ENCODE measurements around the gene TAPT1. TPM values are rescaled to one million over a fixed set of nuclear protein-coding genes. Genes with fewer than 3 reads are reported as not detected.
A peak's percentile ranks its signal among the peaks of the same experiment; 100 is the strongest.

The TAPT1 gene
- total RNA-seq, 1 donor from 2014 or later: 34.2 TPM

DNA sequence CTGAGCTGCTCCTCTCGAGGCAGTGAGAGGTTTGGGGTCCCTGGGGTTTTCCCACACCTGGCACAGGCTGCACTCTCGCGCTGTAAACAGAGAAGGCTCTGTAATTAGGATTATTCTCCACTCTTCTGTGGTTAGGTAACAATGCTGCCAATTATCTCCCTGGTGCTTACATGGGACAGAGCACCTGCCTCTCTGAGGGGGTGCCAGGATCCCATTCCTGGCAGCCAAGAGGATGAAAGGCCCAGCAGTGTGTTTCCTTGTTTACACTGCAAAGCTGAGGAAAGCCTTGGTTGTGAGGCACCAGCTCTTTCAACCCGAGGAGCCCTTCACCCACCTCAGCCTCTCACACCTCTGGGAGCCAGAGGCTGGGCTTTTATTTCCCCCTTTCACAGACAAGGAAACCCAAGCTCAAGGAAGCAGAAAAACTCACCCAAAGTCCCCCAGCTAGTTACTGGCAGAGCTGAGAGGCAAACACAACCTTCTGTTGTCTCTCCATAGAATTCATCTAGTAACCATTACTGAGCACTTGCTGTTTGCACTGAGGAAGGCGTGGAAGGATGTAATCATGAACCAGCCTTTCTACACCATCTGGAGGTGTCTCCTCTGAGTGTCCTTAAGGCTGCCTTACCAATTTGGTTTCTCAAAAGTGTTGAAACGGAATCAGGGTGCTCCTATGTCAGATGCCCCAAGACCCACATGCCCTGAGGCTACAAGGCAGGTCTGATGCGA is 102.8 kb downstream of the TAPT1 start:
- ATAC-seq: no peak
- DNase-seq (ENCODE audit: missing footprints): no peak
- intact Hi-C loops (cut with DNase I): no loop called here

DNA sequence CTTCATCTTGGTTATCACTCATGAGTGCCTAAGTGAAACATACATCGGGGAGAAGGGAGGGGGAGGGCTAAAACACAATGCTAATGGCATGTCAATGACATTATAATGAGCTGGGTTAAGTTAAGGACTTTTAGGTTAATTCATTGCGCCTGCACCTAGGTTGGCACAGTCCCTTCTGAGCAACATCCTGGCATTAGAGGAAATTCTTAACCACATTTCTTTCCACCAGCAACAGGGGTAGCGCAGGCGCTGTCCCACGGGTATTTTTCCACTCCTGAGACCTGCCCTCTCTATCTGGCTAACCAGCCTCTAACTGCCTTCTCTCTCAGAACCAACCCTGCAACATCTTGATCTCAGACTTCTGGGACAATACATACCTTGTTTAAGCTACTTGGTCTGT is 103.5 kb downstream of the TAPT1 start:
- intact Hi-C loops (cut with DNase I): no loop called here
- DNase-seq (ENCODE audit: missing footprints) (no peak), ATAC-seq (no peak)

- ATAC-seq (peak; percentile 35), DNase-seq (ENCODE audit: missing footprints) (no peak)
These were observed 104.0 kb downstream of the TAPT1 start for GRCh38 chr4:16122308-16122711.

GRCh38 chr4:16120720-16121119 is 105.6 kb downstream of the TAPT1 start:
- intact Hi-C loops (cut with DNase I): no loop called here
- ATAC-seq (no peak), DNase-seq (ENCODE audit: missing footprints) (no peak)

More at GRCh38 chr4:16122308-16122711, 104.0 kb downstream of the TAPT1 start:
- intact Hi-C loops (cut with DNase I): no loop called here

- ATAC-seq (no peak), DNase-seq (ENCODE audit: missing footprints) (no peak)
- intact Hi-C loops (cut with DNase I): no loop called here
These were observed 106.3 kb downstream of the TAPT1 start for GRCh38 chr4:16119981-16120380.

DNA sequence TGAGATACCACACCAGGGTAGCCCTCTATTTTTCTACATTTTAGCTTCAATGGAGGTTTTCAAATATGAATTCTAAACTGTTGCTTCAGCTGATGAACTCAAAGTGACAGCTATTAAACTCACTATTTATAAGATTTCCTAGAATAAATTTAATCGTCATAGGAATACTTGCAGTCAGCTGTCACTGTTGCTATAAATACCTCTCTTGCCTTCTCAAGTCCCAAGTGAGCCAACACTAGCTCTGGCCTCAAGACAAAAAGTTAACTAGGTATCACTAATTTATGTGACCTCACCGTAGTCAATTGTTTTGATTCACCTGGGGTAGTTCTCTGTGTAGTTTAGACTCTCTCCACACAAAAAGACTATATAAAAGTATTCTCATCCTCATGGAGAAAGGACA is 108.2 kb downstream of the TAPT1 start:
- DNase-seq (ENCODE audit: missing footprints): no peak
- intact Hi-C loops (cut with DNase I): no loop called here
- no peak for ATAC-seq

DNA sequence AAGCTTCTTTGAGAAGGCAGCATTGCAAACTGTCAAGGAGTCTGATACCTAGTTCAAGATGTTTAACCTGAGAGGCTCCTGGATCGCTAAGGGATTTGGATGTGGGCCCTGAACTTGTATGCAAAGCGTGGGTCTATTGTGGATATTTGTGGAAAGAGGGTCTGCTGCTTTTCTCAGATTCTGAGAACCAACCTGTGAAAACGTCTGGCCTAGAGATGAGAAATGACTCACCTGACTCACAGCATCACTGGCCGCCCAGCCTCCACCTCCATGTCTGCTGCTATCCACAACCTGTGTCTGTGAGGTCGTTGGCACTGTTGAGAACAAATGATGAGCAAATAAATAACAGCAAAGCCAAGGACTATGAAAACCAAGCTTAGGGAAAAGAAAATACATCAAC is 109.1 kb downstream of the TAPT1 start:
- intact Hi-C loops (cut with DNase I): no loop called here
- no peak for ATAC-seq
- DNase-seq (ENCODE audit: missing footprints): no peak

DNA sequence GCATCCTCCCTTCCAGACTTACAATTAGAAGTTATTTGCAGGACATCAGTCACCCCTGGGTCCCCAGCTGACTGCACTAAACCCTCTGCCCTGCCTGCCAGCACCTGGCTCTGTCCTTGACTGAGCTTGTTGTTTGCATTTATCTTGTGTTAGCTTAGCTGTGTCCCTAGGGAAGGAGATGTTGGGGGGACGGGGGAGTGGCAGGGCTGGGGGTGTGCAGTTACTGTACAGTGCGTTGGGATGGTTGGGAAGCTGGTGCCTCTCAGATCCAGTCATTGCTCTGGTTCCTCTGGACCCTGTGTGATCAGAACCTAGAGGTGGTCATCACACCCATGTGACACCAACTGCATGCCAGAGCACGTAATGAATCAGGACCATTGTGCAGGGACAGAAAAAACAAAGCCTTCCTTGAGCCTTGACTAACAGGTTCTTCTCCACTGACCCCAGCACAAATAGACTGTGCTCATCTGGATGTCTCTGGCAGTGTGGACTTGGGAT is 109.7 kb downstream of the TAPT1 start:
- intact Hi-C loops (cut with DNase I): no loop called here
- DNase-seq (ENCODE audit: missing footprints) (no peak), ATAC-seq (no peak)

DNA sequence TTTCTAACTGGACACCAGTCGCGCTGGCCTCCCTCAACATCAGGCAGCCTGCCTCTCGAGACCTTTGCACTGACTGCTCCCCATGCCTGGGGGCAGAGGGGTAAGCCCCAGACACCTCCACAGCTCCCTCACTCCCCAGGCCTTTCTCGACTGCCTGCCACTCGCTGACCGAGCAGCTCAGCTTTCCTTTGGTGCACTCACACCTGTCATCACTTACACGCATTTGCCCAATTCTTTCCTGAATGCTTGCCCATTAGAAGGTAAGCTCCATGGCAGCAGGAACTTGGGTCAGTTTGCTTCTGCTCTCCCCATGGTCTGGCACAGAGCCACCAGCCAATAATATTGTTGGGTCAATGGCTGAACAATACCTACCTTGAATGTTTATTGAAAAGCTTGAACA is 110.3 kb downstream of the TAPT1 start:
- peak; percentile 45 for ATAC-seq
- DNase-seq (ENCODE audit: missing footprints): no peak
- intact Hi-C loops (cut with DNase I): no loop called here

- no peak for ATAC-seq
- no peak for DNase-seq (ENCODE audit: missing footprints)
- intact Hi-C loops (cut with DNase I): no loop called here
These were observed 111.7 kb downstream of the TAPT1 start for GRCh38 chr4:16114546-16114945.

DNA sequence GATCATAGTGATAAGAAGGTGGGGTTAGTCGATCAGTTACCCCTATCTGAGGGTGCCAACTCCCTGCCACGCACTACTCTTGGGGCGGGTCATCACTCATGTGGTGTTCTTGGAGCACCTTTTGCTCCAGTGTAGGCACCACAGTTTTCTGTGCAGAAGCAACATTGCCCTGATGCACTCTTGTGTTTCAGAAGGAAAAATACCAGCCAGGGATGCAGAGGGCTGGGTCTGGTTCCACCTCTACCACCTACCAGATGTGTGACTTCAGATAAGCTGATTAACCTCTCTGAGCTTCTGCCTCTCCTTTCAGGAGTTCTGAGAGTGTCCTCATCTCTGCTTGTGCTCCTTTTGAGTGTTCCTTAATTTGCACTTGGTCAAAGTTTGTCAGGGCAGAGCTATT is 112.5 kb downstream of the TAPT1 start:
- intact Hi-C loops (cut with DNase I): no loop called here
- no peak for DNase-seq (ENCODE audit: missing footprints)
- no peak for ATAC-seq

- intact Hi-C loops (cut with DNase I): no loop called here
These were observed 114.7 kb downstream of the TAPT1 start for GRCh38 chr4:16111533-16111932.

DNA sequence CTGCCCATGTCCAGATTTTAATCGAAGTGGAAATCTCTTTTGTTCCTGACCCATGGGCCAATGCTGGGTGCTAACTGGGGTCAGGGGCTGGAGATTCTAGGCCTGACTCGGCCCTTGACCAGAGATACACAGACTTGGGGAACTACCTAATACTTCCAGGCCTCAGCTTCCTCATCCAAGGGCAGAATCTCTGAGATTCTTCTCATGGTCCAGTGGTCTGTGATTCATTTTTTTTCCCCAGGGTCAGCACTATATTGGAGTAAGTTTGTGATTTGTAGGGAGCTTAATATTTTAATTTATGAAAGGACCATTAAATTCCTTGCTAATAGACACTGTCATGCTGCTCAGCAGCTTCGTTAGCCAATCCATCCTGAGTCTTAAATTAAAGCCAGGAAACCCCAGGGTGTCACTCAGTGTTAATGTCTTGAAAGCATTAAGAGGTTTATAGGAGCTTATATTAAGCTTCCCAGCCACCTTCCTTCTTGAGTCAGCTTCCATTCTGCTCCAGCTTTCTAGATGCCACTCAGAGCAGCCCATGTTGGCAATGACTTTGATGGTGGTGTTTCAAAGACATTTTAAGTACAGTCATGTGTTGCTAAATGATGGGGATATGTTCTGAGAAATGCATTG is 115.5 kb downstream of the TAPT1 start:
- intact Hi-C loops (cut with DNase I): no loop called here
- no peak for ATAC-seq
- DNase-seq (ENCODE audit: missing footprints): no peak

More at GRCh38 chr4:16111533-16111932, 114.7 kb downstream of the TAPT1 start:
- DNase-seq (ENCODE audit: missing footprints) (no peak), ATAC-seq (no peak)

Other genes with a start within 250 kb of the TAPT1 start
- 3.5 TPM for gene PROM1, start 142.4 kb downstream of the TAPT1 start, total RNA-seq